H1 (cell line): ENCODE data around the gene TMEM156. TPM values are rescaled to one million over a fixed set of nuclear protein-coding genes. Genes with fewer than 3 reads are reported as not detected.

Experiments used
- CTCF ChIA-PET: fragments of 300-600 bp; sonication (Branson Sonifier 250); formaldehyde crosslinking; loops from one replicate; lab custom pipeline; 2021; ENCODE audit not compliant: partially characterized antibody; lab: Charles Lee
- POLR2A ChIA-PET: fragments of 300-600 bp; sonication (Branson Sonifier 250); formaldehyde crosslinking; loops from one replicate; lab custom pipeline; 2021; ENCODE audit warnings: inconsistent platforms; ENCODE audit not compliant: partially characterized antibody; lab: Charles Lee
- DNase-seq, 2 experiments: peaks; one replicate each; pipeline versions ENCODE4 v3.0.0 to v3.0.0-alpha.2; 2010 to 2022; ENCODE audit warnings: low spot score in 2 of 2, low read depth in 1 of 2, mixed read lengths in 1 of 2
- FAIRE-seq: peaks from 2 replicates; lab custom pipeline; 2011; peaks lifted over from hg19 to GRCh38; lab: Jason Lieb, UNC
- H2AFZ ChIP-seq: 2 replicates; pipeline ENCODE4 v1.8.1; 2012; ENCODE audit warnings: low read length, inconsistent platforms
- H2AK5ac ChIP-seq: 2 replicates; pipeline ENCODE4 v1.6.1; 2013; ENCODE audit warnings: low read depth, low read length
- H2BK120ac ChIP-seq: replicated peaks from 2 replicates; pipeline ENCODE3; 2013; ENCODE audit warnings: low read depth, low read length, inconsistent platforms
- H2BK12ac ChIP-seq: 2 replicates; pipeline ENCODE4 v1.6.1; 2013; ENCODE audit warnings: low read depth, low read length
- H2BK15ac ChIP-seq: 2 replicates; pipeline ENCODE4 v1.6.1; 2013; ENCODE audit warnings: low read length
- H2BK20ac ChIP-seq: 2 replicates; pipeline ENCODE4 v1.6.1; 2013; ENCODE audit warnings: low read length
- H2BK5ac ChIP-seq: 2 replicates; pipeline ENCODE4 v1.6.1; 2013; ENCODE audit warnings: low read depth, low read length
- H3K14ac ChIP-seq: 2 replicates; pipeline ENCODE4 v1.6.1; 2013; ENCODE audit warnings: inconsistent platforms; ENCODE audit not compliant: insufficient read length
- H3K18ac ChIP-seq: 2 replicates; pipeline ENCODE4 v1.6.1; 2013; ENCODE audit warnings: low read length; ENCODE audit errors: extremely low read depth
- H3K23ac ChIP-seq: 2 replicates; pipeline ENCODE4 v1.6.1; 2013; ENCODE audit warnings: inconsistent platforms; ENCODE audit not compliant: insufficient read length
- H3K23me2 ChIP-seq: 2 replicates; pipeline ENCODE4 v1.6.1; 2013; ENCODE audit warnings: low read depth, low read length
- H3K27ac ChIP-seq: 2 replicates; pipeline ENCODE4 v1.6.1; 2011; ENCODE audit warnings: low read depth, low read length, inconsistent platforms
- H3K27me3 ChIP-seq, 4 experiments: replicated peaks in 1 of 4; 1 replicate in 1 of 4; 2 replicates in 3 of 4; pipeline versions ENCODE4 v1.6.1 to v1.8.1; 2011 to 2013; ENCODE audit warnings: low read length in 3 of 4, mild to moderate bottlenecking in 3 of 4, inconsistent platforms in 2 of 4, mixed read lengths in 2 of 4, moderate library complexity in 1 of 4; ENCODE audit not compliant: control insufficient read depth in 3 of 4, insufficient read depth in 3 of 4; ENCODE audit errors: extremely low read depth in 1 of 4
- H3K36me3 ChIP-seq, 4 experiments: 2 replicates each; pipeline versions ENCODE4 v1.6.1 to v1.8.1; 2011 to 2013; ENCODE audit warnings: mild to moderate bottlenecking in 4 of 4, low read length in 3 of 4, moderate library complexity in 2 of 4, control low read depth in 1 of 4, inconsistent platforms in 1 of 4; ENCODE audit not compliant: insufficient read depth in 4 of 4, control insufficient read depth in 2 of 4
- H3K4ac ChIP-seq: replicated peaks from 2 replicates; pipeline ENCODE3; 2013; ENCODE audit warnings: low read length, low read depth, mixed read lengths, inconsistent platforms; ENCODE audit not compliant: insufficient read length
- H3K4me1 ChIP-seq, 4 experiments: replicated peaks in 1 of 4; 1 replicate in 1 of 4; 2 replicates in 3 of 4; pipeline versions ENCODE4 v1.6.1 to v1.8.1; 2011 to 2013; ENCODE audit warnings: low read length in 3 of 4, inconsistent platforms in 2 of 4, mixed read lengths in 1 of 4; ENCODE audit not compliant: insufficient read depth in 4 of 4, control insufficient read depth in 3 of 4
- H3K4me2 ChIP-seq, 2 experiments: 2 replicates each; pipeline versions ENCODE4 v1.6.1 to v1.8.1; 2011 to 2013; ENCODE audit warnings: low read depth in 2 of 2, low read length in 2 of 2, control low read depth in 1 of 2, inconsistent platforms in 1 of 2, mild to moderate bottlenecking in 1 of 2; ENCODE audit not compliant: insufficient read depth in 1 of 2
- H3K4me3 ChIP-seq, 4 experiments: fragments of 200-600, 300-600 bp in 1 of 4; sonication (generic), shearing (Covaris generic), sonication (Bioruptor Twin) in 1 of 4; 2 replicates each; pipeline versions ENCODE4 v1.5.1 to v1.8.1; 2011 to 2016; ENCODE audit warnings: low read length in 4 of 4, low read depth in 3 of 4, control low read depth in 2 of 4, inconsistent platforms in 2 of 4, mild to moderate bottlenecking in 2 of 4, mixed read lengths in 1 of 4, moderate library complexity in 1 of 4; ENCODE audit not compliant: insufficient read depth in 2 of 4; ENCODE audit errors: extremely low read depth in 1 of 4
- H3K56ac ChIP-seq: replicated peaks from 2 replicates; pipeline ENCODE3; 2013; ENCODE audit warnings: low read depth, mild to moderate bottlenecking, mixed read lengths, low read length, inconsistent platforms; ENCODE audit not compliant: insufficient read length
- H3K79me1 ChIP-seq: 2 replicates; pipeline ENCODE4 v1.6.1; 2013; ENCODE audit warnings: low read depth, low read length, control low read depth
- H3K79me2 ChIP-seq, 2 experiments: 2 replicates each; pipeline versions ENCODE4 v1.6.1 to v1.8.1; 2012 to 2013; ENCODE audit warnings: low read length in 2 of 2, mild to moderate bottlenecking in 2 of 2, inconsistent platforms in 1 of 2; ENCODE audit not compliant: insufficient read depth in 2 of 2, control insufficient read depth in 1 of 2
- H3K9ac ChIP-seq, 4 experiments: replicated peaks in 1 of 4; 1 replicate in 1 of 4; 2 replicates in 3 of 4; pipeline versions ENCODE4 v1.6.1 to v1.8.1; 2011 to 2013; ENCODE audit warnings: low read depth in 3 of 4, low read length in 3 of 4, control low read depth in 2 of 4, mild to moderate bottlenecking in 2 of 4, moderate library complexity in 2 of 4, inconsistent platforms in 1 of 4; ENCODE audit errors: extremely low read depth in 1 of 4
- H3K9me3 ChIP-seq, 2 experiments: 2 replicates each; pipeline versions ENCODE4 v1.6.1 to v1.8.1; 2012 to 2013; ENCODE audit warnings: mild to moderate bottlenecking in 2 of 2, moderate library complexity in 2 of 2, control low read depth in 1 of 2, inconsistent platforms in 1 of 2, low read depth in 1 of 2, low read length in 1 of 2, mixed read lengths in 1 of 2; ENCODE audit not compliant: insufficient read depth in 2 of 2
- H4K20me1 ChIP-seq, 2 experiments: replicated peaks in 1 of 2; 2 replicates each; pipeline versions ENCODE3 to v1.8.1; 2011 to 2013; ENCODE audit warnings: inconsistent platforms in 2 of 2, low read length in 2 of 2, mild to moderate bottlenecking in 1 of 2; ENCODE audit not compliant: insufficient read depth in 2 of 2, control insufficient read depth in 1 of 2
- H4K5ac ChIP-seq: 2 replicates; pipeline ENCODE4 v1.6.1; 2013; ENCODE audit warnings: low read length, low read depth, mixed read lengths, inconsistent platforms; ENCODE audit not compliant: insufficient read length
- H4K8ac ChIP-seq: 2 replicates; pipeline ENCODE4 v1.8.0; 2013; ENCODE audit warnings: mild to moderate bottlenecking, moderate library complexity, low read length, inconsistent platforms; ENCODE audit not compliant: insufficient read depth; ENCODE audit errors: extremely low read depth
- H4K91ac ChIP-seq: replicated peaks from 2 replicates; pipeline ENCODE3; 2013; ENCODE audit warnings: low read length, mixed read lengths, inconsistent platforms; ENCODE audit not compliant: insufficient read length
- ASH2L ChIP-seq: fragments of 200-600, 300-600 bp; sonication (generic); IDR thresholded peaks from one replicate; pipeline ENCODE4 v1.7.1; 2017; ENCODE audit warnings: low read length
- BACH1 ChIP-seq: IDR thresholded peaks from 2 replicates; pipeline ENCODE4 v1.6.1; 2012; ENCODE audit warnings: low read length, improper control_type of control experiment
- CREB1 ChIP-seq: IDR thresholded peaks from 2 replicates; pipeline ENCODE4 v1.6.1; 2012; ENCODE audit warnings: inconsistent platforms
- POLR2AphosphoS5 ChIP-seq: IDR thresholded peaks from 2 replicates; pipeline ENCODE4 v1.6.1; 2011; ENCODE audit warnings: low read depth, low read length
- POU5F1 ChIP-seq: IDR thresholded peaks from 2 replicates; pipeline ENCODE4 v1.6.1; 2011; ENCODE audit warnings: low read depth, mild to moderate bottlenecking, low read length, moderate library complexity
- RXRA ChIP-seq: IDR thresholded peaks from 2 replicates; pipeline ENCODE4 v1.6.1; 2011; ENCODE audit warnings: low read depth, mild to moderate bottlenecking, low read length, moderate library complexity; ENCODE audit not compliant: insufficient read depth
- SIX5 ChIP-seq: IDR thresholded peaks from 2 replicates; pipeline ENCODE4 v1.6.1; 2011; ENCODE audit warnings: mild to moderate bottlenecking, low read depth, low read length
- SP4 ChIP-seq: IDR thresholded peaks from 2 replicates; pipeline ENCODE4 v1.6.1; 2012; ENCODE audit warnings: low read length, inconsistent platforms
- SRF ChIP-seq: IDR thresholded peaks from 2 replicates; pipeline ENCODE4 v1.6.1; 2011; ENCODE audit warnings: mild to moderate bottlenecking, low read depth, low read length, moderate library complexity
- TBP ChIP-seq: IDR thresholded peaks from 2 replicates; pipeline ENCODE4 v1.6.1; 2011; ENCODE audit warnings: low read depth, low read length, improper control_type of control experiment
- TEAD4 ChIP-seq: IDR thresholded peaks from 2 replicates; pipeline ENCODE4 v1.6.1; 2012; ENCODE audit warnings: low read depth, low read length, inconsistent platforms, mixed read lengths
- YY1 ChIP-seq: IDR thresholded peaks from 2 replicates; pipeline ENCODE4 v1.6.1; 2011; ENCODE audit warnings: low read depth, mild to moderate bottlenecking, low read length
- ZNF274 ChIP-seq: IDR thresholded peaks from 2 replicates; pipeline ENCODE4 v1.7.0; 2012; ENCODE audit warnings: low read length, borderline replicate concordance; ENCODE audit errors: extremely low read depth
- WGBS, 2 experiments: shearing (Covaris generic) in 1 of 2; methylation state at CpG; one replicate each; pipeline versions ENCODE4 v1.1.6 to v1.1.7; 2013 to 2015; ENCODE audit warnings: low lambda C conversion rate in 2 of 2, mixed read lengths in 2 of 2, inconsistent platforms in 1 of 2, low coverage in 1 of 2, missing lambda C conversion rate in 1 of 2; ENCODE audit not compliant: insufficient replicate concordance in 2 of 2, insufficient coverage in 1 of 2, insufficient read length in 1 of 2; ENCODE audit errors: extremely low coverage in 1 of 2, missing lambda C conversion rate in 1 of 2; 5-methylcytosine and 5-hydroxymethylcytosine counted together
- polyA plus RNA-seq, 7 experiments: library from polyadenylated mRNA; depleted of rRNA in 3 of 7; stranded (reverse) in 5 of 7; unstranded in 2 of 7; fragments of >200 nt in 5 of 7; fragments of 200-250 nt in 2 of 7; gene quantifications; 1 replicate in 5 of 7; 2 replicates in 1 of 7; 4 replicates in 1 of 7; pipeline versions ENCODE4 v1.2.1 to v1.2.3, GENCODE V29; 2011 to 2013; ENCODE audit warnings: missing spikeins in 2 of 7, mixed read lengths in 2 of 7
- total RNA-seq: library from RNA; stranded (reverse); fragmentation: NEBNext Ultra II Directional; extraction: Animal tissue kit (Norgen Biotek cat#: 25700); gene quantifications from 2 replicates; pipeline ENCODE4 v1.2.1, GENCODE V29; 2021

Gene TMEM156
- total and polyA plus RNA-seq, 2 of the 8 experiments (the other 6 are each of a cell fraction or from before 2014, with no cell fraction given) = not detected

GRCh38 chr4:39039108-39039507, 6.9 kb upstream of the TMEM156 start:
- no peak overlapping the region for H2AK5ac ChIP-seq
- 0 out of 2 replicates have a peak, but pooled peaks cover 2% of the 10 kb centered on the region for H3K23me2 ChIP-seq
- TF ChIP-seq SIX5 (no peak), POLR2AphosphoS5 (no peak), ZNF274 (no peak), RXRA (no peak), YY1 (no peak), BACH1 (no peak), TEAD4 (no peak), POU5F1 (no peak), ASH2L (no peak), TBP (no peak), CREB1 (no peak), SP4 (no peak), SRF (no peak)
- ChIA-PET POLR2A (no interaction called here), CTCF (interaction anchor here (0.7 kb wide), 1 partner anchor 106 kb away, joined by 3 read pairs; no protein-coding TSS in a partner anchor)
- H2BK12ac ChIP-seq = no peak overlapping the region
- no peaks in the 10 kb centered on the region for H3K36me3 ChIP-seq
- H3K14ac ChIP-seq = no peak overlapping the region
- H3K4me3 ChIP-seq = no peak overlapping the region
- 93% methylated on average over 3 of the region's 3 CpGs; no CpG with 5 or more reads in 1 of the 2 experiments for WGBS, 2 experiments
- no peak overlapping the region for H3K4me2 ChIP-seq
- H3K9me3 ChIP-seq = no peaks in the 10 kb centered on the region
- no peak for FAIRE-seq
- H2BK5ac ChIP-seq = no peak overlapping the region
- no peak overlapping the region for H3K27ac ChIP-seq
- no peak overlapping the region for H2BK20ac ChIP-seq
- H3K4me1 ChIP-seq = peaks cover 5 to 12% (median 8%) of the 10 kb centered on the region in 4 experiments
- H2BK120ac ChIP-seq = no peak overlapping the region
- H3K79me2 ChIP-seq = no peaks in the 10 kb centered on the region
- H3K18ac ChIP-seq = no peak overlapping the region
- DNase-seq = no peak
- H3K9ac ChIP-seq = no peak overlapping the region
- no peaks in the 10 kb centered on the region for H4K20me1 ChIP-seq
- H3K4ac ChIP-seq = no peak overlapping the region
- H4K5ac ChIP-seq = no peak overlapping the region
- H2BK15ac ChIP-seq = no peak overlapping the region
- no peak overlapping the region for H4K8ac ChIP-seq
- H2AFZ ChIP-seq = no peak overlapping the region
- no peaks in the 10 kb centered on the region for H3K79me1 ChIP-seq
- H3K56ac ChIP-seq = no peak overlapping the region
- no peak overlapping the region for H3K23ac ChIP-seq
- H4K91ac ChIP-seq = no peak overlapping the region
- no peaks in the 10 kb centered on the region for H3K27me3 ChIP-seq
